Stimulated activated CD4-positive, alpha-beta T cell treated with anti-CD3 and anti-CD28 coated beads, Interleukin-1b, Interleukin-23, amount 100 ng/mL, for 4 hours (primary cell): ENCODE measurements around the gene MGME1.

Experiments used
- DNase-seq, 2 donors: peaks; one replicate each; pipeline ENCODE4 v3.0.0-alpha.2; 2020; ENCODE audit warnings: low read depth in 2 of 2

MGME1 gene

DNA sequence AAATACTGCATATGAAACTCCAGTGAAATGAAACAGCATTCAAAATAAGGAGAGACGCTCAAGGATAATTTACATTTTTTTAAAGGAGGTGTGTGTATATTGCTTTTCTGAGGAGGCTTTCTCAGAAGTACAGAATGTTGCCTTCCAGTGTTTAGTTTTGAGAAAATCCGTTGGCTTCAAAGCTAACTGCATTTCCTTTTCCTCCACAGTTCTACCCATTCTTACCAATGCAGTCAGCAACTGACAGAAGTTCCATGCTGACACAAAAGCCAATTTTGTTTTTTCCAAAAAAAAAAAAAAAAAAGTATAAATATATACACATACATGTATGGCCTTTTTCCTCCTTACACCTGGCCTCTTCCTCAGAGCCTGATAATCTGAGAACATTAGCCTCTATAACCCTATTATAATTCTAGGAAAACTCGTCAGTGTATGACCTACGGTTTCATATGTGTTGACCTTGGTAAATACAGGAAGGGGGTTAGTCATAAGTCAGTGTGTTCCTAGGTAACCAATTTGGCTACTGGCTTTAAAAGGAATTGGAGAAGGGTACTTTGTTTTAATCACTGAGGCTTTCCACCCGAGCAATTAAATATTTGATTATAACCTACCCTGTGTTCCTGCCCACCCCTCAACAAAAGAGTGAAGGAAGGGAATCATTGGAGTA is 24.2 kb downstream of the MGME1 start:
- no peak for DNase-seq

DNA sequence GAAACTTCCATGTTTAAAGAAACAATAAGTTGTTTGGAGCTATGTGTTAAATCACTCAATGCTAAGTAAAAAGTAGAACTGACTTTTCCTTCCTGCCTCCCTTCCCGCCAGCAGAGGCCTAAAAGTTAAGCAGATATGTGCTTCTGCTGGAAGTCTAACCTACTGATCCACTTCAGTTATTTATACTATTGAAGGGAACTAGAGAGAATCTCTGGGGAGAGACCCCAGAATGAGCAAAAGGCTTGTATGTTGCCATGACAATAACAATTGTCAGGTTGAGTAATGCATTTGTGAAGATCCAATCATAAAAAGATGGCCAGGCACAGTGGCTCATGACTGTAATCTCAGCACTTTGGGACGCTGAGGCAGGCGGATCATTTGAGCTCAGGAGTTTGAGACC is 24.7 kb downstream of the MGME1 start:
- DNase-seq: no peak

GRCh38 chr20:17995967-17996819 is 27.4 kb downstream of the MGME1 start:
- peak in 1 of 2 donors; percentile 21 for DNase-seq

DNA sequence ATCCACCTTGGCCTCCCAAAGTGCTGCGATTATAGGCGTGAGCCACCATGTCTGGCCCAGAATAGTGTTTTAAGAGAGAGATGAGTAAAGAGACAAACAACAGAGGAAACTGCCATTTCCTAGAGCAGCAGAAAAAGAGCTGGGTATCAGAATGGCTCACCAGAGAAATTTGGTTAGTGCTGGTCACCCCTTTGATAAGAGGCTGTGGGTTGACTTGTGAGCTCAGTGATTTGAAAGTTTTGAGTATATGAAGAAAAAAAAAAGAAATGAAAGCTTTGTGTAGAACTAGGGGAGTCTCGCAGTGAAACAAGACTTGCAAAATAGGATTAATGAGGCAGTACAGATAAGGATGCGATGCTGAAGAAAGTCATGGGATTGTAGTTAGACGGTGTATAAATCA is 29.6 kb downstream of the MGME1 start:
- DNase-seq: no peak

GRCh38 chr20:17999566-17999965 is 30.7 kb downstream of the MGME1 start:
- no peak for DNase-seq

DNA sequence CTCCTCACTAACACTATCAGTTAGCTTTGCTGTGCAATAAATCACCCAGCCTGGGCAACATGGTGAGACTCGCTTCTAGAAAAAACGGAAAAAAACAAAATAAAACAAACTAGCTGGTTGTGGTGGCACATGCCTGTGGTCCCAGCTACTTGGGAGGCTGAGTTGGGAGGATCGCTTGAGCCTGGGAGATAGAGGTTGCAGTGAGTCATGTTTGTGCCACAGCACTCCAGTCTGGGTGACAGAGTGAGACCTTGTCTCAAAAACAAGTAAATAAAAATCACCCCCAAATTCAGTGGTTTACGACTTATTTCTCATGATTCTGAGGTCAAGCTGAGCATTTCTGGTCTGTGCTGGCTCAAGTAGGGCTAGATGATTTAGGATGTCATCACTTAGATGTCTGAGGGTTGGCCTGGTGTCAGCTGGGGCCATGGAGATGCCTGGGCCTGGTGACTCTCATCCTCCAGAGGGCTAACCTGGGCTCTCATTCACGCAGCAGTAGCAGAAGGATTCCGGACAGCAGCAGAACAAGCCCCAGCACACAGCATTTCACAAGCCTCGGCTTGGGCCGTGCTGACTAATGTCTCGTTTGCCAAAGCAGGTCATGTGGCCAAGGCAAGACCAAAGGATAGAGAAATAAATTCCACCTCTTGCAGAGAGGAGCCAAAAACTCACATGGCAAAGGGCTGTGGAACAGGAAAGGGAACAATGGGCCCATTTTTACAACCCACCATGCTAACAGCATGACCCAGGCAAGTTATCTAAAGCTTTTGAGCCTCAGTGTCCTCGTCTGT is 32.5 kb downstream of the MGME1 start:
- no peak for DNase-seq

DNA sequence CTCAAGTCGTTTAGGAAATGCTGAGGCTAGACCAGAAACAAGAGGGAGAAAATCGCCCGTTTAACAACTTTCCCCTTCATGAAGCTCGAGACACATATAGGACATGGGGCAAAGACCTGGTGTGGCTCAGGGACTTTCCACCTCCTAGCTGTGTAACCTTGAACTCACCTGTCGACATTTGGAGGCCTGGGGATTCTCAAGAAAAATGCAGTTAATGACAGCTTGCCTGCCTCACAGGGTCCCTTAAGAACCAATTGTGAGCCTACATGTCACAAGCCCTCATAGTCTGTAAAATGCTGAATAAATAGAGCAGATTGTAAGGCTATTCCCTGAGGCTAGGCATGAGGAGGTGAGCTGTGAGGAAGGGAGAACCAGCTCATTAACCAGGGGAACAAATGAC is 35.1 kb downstream of the MGME1 start:
- no peak for DNase-seq

GRCh38 chr20:18004384-18005031 is 35.7 kb downstream of the MGME1 start:
- DNase-seq: no peak

- DNase-seq: no peak
Measured at GRCh38 chr20:18005170-18005989, 36.6 kb downstream of the MGME1 start.

DNA sequence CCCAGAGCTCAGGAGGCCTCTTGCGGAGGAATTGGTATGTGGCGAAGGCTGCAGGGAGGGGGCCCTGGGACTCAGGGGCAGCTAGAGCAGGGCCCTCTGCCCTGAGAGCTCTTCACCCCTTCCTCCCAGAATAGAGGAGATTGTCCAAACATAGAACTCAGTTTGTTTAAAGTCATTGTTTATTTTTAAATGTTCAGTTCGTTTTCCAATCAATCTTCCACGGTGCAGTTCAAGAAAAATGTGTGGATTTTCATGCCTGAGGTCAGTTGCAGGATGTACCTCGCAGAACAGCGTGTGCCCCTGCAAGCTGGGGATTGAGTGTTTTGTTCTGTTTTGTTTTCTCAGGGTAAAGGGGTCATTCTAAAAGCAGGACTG is 37.2 kb downstream of the MGME1 start:
- no peak for DNase-seq

DNA sequence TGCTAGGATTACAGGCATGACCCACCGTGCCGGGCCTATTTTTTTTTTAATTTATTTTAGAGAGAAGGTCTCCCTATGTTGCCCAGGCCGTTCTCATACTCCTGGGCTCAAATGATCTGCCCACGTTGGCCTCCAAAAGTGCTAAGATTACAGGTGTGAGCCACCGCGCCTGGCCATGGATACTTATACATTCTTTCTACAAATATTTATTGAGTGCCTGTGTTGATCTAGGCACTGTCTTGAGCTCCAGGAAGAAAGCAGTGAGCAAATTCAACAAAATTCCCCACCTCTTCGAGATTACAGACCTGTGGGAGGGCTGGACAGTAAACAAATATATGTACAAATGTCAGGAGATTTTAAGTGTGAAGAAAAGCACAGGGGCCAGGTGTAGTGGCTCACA is 37.9 kb downstream of the MGME1 start:
- DNase-seq: no peak

- DNase-seq: no peak
Measured at GRCh38 chr20:18007534-18008292, 38.9 kb downstream of the MGME1 start.

DNA sequence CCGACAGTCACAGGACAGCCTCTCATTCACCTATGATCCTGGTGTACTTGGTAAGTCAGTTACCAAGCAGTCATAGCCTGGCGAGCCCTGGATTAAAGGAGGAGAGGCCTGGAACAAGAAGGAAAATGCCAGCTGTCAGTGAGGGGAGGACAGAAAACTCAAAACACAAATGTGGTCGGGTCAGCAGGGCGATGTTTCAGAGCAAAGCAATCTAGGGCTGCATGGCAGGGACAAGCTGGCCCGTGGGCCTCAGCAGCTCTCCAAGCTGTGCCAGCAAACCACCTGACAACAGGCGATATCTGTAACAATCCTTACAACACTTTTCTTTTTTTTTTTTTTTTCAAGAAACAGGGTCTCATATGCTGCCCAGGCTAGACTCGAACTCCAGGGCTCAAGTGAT is 40.3 kb downstream of the MGME1 start:
- no peak for DNase-seq

GRCh38 chr20:18011482-18011881 is 42.7 kb downstream of the MGME1 start:
- DNase-seq: no peak

- no peak for DNase-seq
Measured at GRCh38 chr20:18011951-18012645, 43.3 kb downstream of the MGME1 start.

GRCh38 chr20:18012901-18013300 is 44.1 kb downstream of the MGME1 start:
- DNase-seq: no peak

DNA sequence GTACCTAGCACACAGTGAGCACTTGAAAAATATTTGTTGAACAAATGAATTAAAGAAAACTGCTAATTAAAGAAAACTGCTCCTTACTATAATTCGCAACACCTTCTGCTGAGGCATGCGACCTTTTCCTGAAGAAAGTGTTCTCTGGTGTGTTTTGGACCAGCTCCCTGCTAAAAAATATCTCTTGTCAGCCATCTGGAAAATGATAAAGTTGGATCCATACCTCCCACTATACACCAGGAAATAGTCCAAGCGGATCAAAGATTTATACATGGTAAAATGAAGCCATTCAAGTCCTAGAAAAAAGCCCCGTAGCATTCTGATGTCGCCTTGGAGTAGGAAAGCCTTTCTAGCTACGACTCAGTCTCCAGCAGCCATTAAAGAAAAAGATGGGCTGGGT is 45.6 kb downstream of the MGME1 start:
- DNase-seq: no peak

DNA sequence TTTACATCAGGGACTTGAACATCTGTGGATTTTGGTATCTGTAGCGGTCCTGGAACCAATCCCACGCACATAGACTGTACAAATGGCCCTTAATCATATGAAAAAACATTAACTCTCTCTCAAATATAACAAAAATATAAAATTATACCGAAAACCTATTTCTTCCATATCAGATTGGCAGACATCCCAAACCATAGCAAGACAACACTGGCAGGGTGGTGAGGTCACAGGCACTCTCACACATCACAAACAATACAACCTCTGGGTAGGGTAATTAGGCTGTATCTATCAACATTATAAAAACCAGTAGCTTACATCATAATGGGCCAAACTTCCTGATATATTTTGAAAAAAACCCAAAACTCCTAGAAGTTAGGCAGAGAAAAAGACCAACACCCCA is 48.0 kb downstream of the MGME1 start:
- no peak for DNase-seq

- DNase-seq: no peak
Measured at GRCh38 chr20:18018100-18018499, 49.3 kb downstream of the MGME1 start.

GRCh38 chr20:18019068-18019467 is 50.2 kb downstream of the MGME1 start:
- DNase-seq: no peak
